Activated B cell treated with CpG ODN at 0.5 μM for 24 hours (primary cell): ENCODE data around the gene DNAJB9. TPM values are rescaled to one million over a fixed set of nuclear protein-coding genes. Genes with fewer than 3 reads are reported as not detected.

ENCODE experiments used
- ATAC-seq: fragments of 200-7000 bp; cut with Tn5 transposase; one replicate; pipeline ENCODE4 v1.10.0; 2021; ENCODE audit warnings: low read depth, mild to moderate bottlenecking, moderate library complexity
- CTCF ChIA-PET: fragments of 350-600 bp; sonication (Branson Sonifier 250); formaldehyde crosslinking; loops from one replicate; lab custom pipeline; 2021; ENCODE audit warnings: antibody characterized with exemption; lab: Charles Lee
- POLR2A ChIA-PET: fragments of 350-600 bp; sonication (Branson Sonifier 250); formaldehyde crosslinking; loops from one replicate; lab custom pipeline; 2021; ENCODE audit warnings: antibody characterized with exemption; lab: Charles Lee
- DNase-seq: peaks from one replicate; pipeline ENCODE4 v3.0.0; 2022
- H3K27ac Mint-ChIP-seq: one replicate; pipeline ENCODE4 v1.8.0; 2020; ENCODE audit warnings: mixed read lengths
- H3K27me3 Mint-ChIP-seq: one replicate; pipeline ENCODE4 v1.8.0; 2021; ENCODE audit warnings: mixed read lengths
- H3K36me3 Mint-ChIP-seq: one replicate; pipeline ENCODE4 v1.8.0; 2021; ENCODE audit warnings: low read depth, mixed read lengths
- H3K4me1 Mint-ChIP-seq: one replicate; pipeline ENCODE4 v1.8.0; 2021; ENCODE audit warnings: mixed read lengths
- H3K4me3 Mint-ChIP-seq: one replicate; pipeline ENCODE4 v1.8.0; 2020; ENCODE audit warnings: mild to moderate bottlenecking, mixed read lengths
- H3K9me3 Mint-ChIP-seq: one replicate; pipeline ENCODE4 v1.8.0; 2020; ENCODE audit warnings: mixed read lengths
- intact Hi-C: fragments of 100-400 bp; cut with micrococcal nuclease; formaldehyde crosslinking; loops from one replicate; pipeline ENCODE4 v1.15.1; 2024
- total RNA-seq: library from RNA; stranded (reverse); gene quantifications from 2 replicates; pipeline ENCODE4 v1.2.3, GENCODE V29; 2022
- TF ChIP-seq, protein P1 (sequence below): fragments of 200-600 bp; IDR thresholded peaks from one replicate; pipeline ENCODE4 v1.8.0; 2022; ENCODE audit warnings: antibody characterized with exemption, mild to moderate bottlenecking

DNAJB9 gene
- total RNA-seq, 1 donor from 2014 or later = 9.0 TPM

DNA sequence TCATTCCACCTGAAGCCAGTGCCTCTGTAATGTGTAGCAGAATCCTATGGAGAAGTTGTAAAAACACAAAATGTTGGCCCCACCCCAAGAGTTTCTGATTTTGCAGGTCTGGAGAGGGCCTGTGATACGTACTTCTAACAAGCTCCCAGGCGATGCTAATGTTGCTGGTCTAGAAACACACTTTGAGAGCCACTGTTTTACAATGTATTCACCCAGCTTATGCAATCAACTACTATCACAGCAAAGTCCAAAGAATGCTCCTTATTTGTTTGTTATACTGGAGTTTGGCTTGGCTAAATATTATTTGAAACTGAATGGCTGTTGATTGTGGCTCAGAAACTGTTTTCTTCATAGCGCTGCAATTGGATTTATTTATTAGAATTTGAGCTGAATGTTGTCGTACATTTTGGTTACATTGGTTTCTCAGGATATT lies 44.3 kb downstream of the DNAJB9 start:
- Mint-ChIP-seq H3K4me3 (no peak overlapping the region), H3K36me3 (no peaks in the 10 kb centered on the region), H3K27me3 (peaks cover 2% of the 10 kb centered on the region), H3K4me1 (no peaks in the 10 kb centered on the region), H3K27ac (no peak overlapping the region), H3K9me3 (no peaks in the 10 kb centered on the region)
- TF ChIP-seq, protein P1, sequence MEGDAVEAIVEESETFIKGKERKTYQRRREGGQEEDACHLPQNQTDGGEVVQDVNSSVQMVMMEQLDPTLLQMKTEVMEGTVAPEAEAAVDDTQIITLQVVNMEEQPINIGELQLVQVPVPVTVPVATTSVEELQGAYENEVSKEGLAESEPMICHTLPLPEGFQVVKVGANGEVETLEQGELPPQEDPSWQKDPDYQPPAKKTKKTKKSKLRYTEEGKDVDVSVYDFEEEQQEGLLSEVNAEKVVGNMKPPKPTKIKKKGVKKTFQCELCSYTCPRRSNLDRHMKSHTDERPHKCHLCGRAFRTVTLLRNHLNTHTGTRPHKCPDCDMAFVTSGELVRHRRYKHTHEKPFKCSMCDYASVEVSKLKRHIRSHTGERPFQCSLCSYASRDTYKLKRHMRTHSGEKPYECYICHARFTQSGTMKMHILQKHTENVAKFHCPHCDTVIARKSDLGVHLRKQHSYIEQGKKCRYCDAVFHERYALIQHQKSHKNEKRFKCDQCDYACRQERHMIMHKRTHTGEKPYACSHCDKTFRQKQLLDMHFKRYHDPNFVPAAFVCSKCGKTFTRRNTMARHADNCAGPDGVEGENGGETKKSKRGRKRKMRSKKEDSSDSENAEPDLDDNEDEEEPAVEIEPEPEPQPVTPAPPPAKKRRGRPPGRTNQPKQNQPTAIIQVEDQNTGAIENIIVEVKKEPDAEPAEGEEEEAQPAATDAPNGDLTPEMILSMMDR = no peak
- ChIA-PET CTCF (no interaction called here), POLR2A (no interaction called here)
- intact Hi-C loops = no loop called here
- ATAC-seq = no peak
- no peak for DNase-seq

DNA sequence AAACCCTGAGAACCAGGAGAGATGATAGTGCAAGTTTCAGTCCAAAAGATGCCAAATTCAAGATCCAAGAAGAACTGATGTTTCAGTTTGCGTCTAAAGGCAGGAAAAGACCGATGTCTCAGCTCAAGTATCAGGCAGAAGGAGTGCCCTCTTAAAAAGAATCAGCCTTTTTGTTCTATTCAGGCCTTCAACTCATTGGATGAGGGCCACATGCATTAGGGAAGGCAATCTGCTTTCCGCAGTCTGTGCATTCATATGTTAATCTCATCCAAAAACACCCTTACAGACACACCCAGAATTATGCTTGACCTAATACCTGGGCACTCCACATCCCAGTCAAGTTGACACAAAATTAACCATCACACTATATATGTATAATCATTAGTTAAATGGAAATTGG lies 45.2 kb downstream of the DNAJB9 start:
- Mint-ChIP-seq H3K27ac (no peak overlapping the region), H3K36me3 (no peaks in the 10 kb centered on the region), H3K4me1 (no peaks in the 10 kb centered on the region), H3K9me3 (no peaks in the 10 kb centered on the region), H3K27me3 (peaks cover 2% of the 10 kb centered on the region), H3K4me3 (no peak overlapping the region)
- DNase-seq (no peak), ATAC-seq (no peak)
- ChIA-PET CTCF (no interaction called here), POLR2A (no interaction called here)
- TF ChIP-seq, protein P1 = no peak
- intact Hi-C loops = no loop called here

DNA sequence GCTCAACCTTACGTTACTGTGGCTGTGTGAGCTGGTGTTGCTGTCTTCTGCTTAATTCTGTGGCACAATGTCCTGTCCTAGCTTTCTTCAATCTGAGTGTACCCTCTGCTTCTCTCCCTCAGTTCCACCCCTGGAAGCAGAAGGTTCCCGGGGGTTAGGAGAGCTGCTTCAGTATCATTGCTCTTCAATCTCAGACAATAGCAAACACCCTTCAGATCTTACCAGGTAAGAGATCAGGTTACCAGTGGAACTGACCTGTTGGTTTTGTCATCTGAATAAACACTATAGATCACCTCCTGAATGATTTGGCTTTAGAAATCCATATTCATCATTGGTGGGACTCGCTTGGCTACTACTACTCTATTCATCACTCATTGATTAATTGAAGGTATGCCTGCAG lies 48.4 kb downstream of the DNAJB9 start:
- intact Hi-C loops = no loop called here
- TF ChIP-seq, protein P1 = no peak
- H3K4me3 Mint-ChIP-seq = no peak overlapping the region
- ATAC-seq = no peak
- no peak for DNase-seq
- H3K27ac Mint-ChIP-seq = no peak overlapping the region
- ChIA-PET POLR2A (no interaction called here), CTCF (no interaction called here)
- H3K9me3 Mint-ChIP-seq = no peaks in the 10 kb centered on the region
- no peaks in the 10 kb centered on the region for H3K27me3 Mint-ChIP-seq
- H3K4me1 Mint-ChIP-seq = no peaks in the 10 kb centered on the region
- no peaks in the 10 kb centered on the region for H3K36me3 Mint-ChIP-seq

DNA sequence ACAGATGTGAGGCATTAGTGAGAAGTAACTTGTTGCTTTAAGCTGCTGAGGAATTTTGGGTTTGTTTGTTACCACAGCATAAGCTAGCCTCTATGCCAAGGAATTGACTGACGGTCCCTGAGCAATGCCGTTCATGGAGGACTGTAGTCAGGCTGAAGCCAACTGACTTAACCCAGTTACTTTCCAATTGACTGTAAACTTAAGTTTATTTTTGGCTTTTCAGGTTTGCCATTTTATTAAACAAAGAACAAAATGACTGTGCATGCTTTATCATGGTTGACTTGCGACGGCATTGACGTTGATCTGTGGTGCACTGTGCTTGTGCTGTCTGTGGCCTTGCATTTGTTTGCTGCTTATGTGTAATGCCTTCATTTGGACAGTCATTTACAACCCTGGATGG lies 53.5 kb downstream of the DNAJB9 start:
- POLR2A ChIA-PET = no interaction called here
- ATAC-seq = peak; percentile 18
- H3K4me1 Mint-ChIP-seq = no peaks in the 10 kb centered on the region

More for the DNA sequence above, 53.5 kb downstream of the DNAJB9 start:
- DNase-seq = no peak
- CTCF ChIA-PET = no interaction called here
- intact Hi-C loops = no loop called here
- TF ChIP-seq, protein P1 = no peak
- H3K27ac Mint-ChIP-seq = no peak overlapping the region
- no peaks in the 10 kb centered on the region for H3K36me3 Mint-ChIP-seq
- H3K9me3 Mint-ChIP-seq = no peaks in the 10 kb centered on the region
- H3K4me3 Mint-ChIP-seq = no peak overlapping the region
- H3K27me3 Mint-ChIP-seq = peaks cover 7% of the 10 kb centered on the region

Other genes with a start within 250 kb of the DNAJB9 start
- gene NRCAM, start 113.4 kb upstream of the DNAJB9 start, total RNA-seq = 1.6 and 2.2 TPM in 2 replicates
- 20.9 and 25.5 TPM in 2 replicates for gene PNPLA8, start 43.7 kb upstream of the DNAJB9 start, total RNA-seq
- 22.1 and 26.3 TPM in 2 replicates for gene THAP5, start 168 bp upstream of the DNAJB9 start, total RNA-seq